Measurements from ENCODE around the gene KLF11.
"Not testable (repeated sequence)": the region's sequence is repeated elsewhere in the genome, so short reads cannot be mapped to it uniquely, and the experiment has no call there.

The KLF11 gene

GRCh38 chr2:10085668-10086059 is 42.3 kb downstream of the KLF11 start:
- no peak for DNase-seq (ENCODE audit: low spot score)

- DNase-seq (ENCODE audit: low spot score) = no peak
These were observed 43.6 kb downstream of the KLF11 start for GRCh38 chr2:10086950-10087349.

DNA sequence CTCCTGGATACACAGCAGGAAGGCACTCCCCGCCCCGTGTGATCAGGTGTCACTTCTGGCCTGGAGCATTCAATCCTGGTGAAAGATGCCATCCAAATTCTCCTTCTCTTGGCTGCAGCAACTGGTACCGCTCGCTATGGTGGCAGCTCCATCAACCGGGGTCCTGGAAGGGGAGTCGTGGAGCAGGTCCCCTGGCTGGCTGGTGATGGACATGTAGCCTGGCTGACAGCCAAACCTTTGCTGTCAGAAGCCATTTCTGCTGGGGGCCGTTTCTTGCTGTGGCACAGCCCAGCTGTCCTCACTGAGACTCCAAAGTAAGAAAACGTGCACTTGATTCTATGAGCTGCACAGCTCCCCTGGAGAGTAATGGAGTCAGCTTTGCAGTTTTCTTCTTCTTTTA is 44.0 kb downstream of the KLF11 start:
- DNase-seq (ENCODE audit: low spot score) = no peak

- no peak for DNase-seq (ENCODE audit: low spot score)
These were observed 46.3 kb downstream of the KLF11 start for GRCh38 chr2:10089565-10090190.

DNA sequence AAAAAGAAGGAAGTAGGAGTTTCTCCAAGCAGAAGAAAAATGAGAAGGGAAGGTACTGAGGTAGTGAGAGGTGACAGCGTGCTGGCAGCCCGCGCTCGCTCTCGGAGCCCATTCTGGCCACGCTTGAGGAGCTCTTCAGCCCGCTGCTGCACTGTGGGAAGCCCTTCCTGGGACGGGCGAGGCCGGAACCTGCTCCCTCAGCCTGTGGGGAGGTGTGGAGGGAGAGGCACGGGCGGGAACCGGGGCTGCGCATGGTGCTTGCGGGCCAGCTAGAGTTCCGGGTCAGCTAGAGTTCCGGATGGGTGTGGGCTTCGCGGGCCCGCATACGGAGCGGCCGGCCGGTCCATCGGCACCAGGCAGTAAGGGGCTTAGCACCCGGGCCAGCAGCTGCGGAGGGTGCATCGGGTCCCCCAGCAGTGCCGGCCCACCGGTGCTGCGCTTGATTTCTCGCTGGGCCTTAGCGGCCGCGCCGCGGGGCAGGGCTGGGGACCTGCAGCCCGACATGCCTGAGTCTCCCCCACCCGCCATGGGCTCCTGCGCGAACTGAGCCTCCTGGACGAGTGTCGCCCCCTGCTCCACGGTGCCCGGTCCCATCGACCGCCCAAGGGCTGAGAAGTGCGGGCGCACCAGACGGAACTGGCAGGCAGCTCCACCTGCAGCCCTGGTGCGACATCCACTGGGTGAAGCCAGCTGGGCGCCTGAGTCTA is 48.0 kb downstream of the KLF11 start:
- no peak for DNase-seq (ENCODE audit: low spot score)

DNA sequence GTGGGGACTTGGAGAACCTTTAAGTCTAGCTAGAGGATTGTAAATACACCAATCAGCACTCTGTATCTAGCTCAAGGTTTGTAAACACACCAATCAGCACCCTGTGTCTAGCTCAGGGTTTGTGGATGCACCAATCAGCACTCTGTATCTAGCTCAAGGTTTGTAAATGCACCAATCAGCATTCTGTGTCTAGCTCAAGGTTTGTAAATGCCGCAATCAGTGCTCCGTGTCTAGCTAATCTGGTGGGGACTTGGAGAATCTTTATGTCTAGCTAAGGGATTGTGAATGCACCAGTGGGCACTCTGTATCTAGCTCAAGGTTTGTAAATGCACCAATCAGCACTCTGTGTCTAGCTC is 48.5 kb downstream of the KLF11 start:
- not testable (repeated sequence) for DNase-seq (ENCODE audit: low spot score)

- DNase-seq (ENCODE audit: low spot score) = no peak
These were observed 51.0 kb downstream of the KLF11 start for GRCh38 chr2:10094271-10094814.

DNA sequence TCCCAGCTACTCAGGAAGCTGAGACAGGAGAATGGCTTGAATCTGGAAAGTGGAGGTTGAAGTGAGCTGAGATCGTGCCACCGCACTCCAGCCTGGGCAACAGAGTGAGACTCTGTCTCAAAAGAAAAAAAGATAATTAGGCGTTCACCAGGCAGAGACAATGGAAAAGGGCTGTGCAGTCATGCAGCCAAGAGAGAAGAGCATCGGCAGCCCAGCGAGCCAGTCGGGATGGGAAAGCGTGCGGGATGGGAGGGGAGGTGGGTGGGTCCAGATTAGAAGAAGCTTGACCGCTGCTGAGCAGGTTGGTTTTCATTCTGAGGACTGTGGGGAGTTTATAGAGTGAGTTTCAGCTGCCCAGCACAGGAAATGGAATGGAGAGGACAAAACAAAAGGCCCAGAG is 51.8 kb downstream of the KLF11 start:
- no peak for DNase-seq (ENCODE audit: low spot score)

DNA sequence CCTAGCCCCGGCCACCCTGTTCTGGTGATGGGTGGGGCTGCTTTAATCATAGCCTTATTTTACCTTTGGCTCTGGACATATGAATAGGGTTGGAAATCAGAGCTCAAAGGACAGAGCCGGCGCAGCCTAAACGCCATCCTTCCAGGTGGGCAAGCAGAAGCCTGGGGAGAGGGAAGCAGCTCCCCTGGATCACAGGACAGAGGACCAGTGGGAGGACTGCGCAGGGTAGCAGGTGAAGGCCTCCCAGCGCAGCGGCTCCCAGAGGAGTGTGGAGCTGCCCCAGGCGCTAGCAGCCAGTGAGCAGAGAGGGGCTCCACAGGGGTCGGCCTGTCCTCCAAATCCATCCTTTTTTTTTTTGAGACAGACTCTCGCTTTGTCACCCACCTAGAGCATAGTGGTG is 53.3 kb downstream of the KLF11 start:
- no peak for DNase-seq (ENCODE audit: low spot score)

- DNase-seq (ENCODE audit: low spot score) = peak; percentile 93
These were observed 54.2 kb downstream of the KLF11 start for GRCh38 chr2:10097352-10098148.

GRCh38 chr2:10101491-10101890 is 58.1 kb downstream of the KLF11 start:
- DNase-seq (ENCODE audit: low spot score) = no peak

DNA sequence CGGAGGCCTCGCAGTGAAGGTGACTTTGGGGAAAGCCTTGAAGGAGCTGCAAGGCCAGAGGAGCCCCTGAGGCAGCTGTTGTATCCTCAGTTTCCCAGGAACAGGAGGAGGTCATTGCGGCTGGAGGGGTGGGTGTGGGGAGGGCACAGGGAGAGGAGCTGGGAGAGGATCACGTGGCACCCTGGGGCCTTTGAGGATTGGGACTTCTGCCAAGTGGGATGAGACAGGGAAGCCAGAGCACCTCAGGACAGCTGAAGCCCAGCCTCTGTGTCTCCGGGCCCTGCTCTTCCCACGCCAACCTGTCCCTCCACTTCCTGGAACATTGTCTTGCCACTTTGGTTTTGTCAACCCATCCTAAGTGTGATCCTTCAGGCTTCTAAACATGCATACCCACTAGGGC is 59.8 kb downstream of the KLF11 start:
- no peak for DNase-seq (ENCODE audit: low spot score)
